NCI-H446 treated with DMSO at 0.1 percent for 48 hours (cell line): ENCODE results near the gene BARHL2.

ENCODE experiments used
- DNase-seq: peaks from one replicate; lab custom pipeline; 2025; lab: John Stamatoyannopoulos, UW

BARHL2 gene

GRCh38 chr1:90724926-90725656, 8.0 kb upstream of the BARHL2 start:
- DNase-seq: no peak

- DNase-seq: no peak
Observed at GRCh38 chr1:90724361-90724760, 7.3 kb upstream of the BARHL2 start.

- DNase-seq: no peak
Observed at GRCh38 chr1:90723590-90724108, 6.5 kb upstream of the BARHL2 start.

GRCh38 chr1:90722874-90723589, 5.9 kb upstream of the BARHL2 start:
- DNase-seq: no peak

- DNase-seq: peak; percentile 74
Observed at GRCh38 chr1:90721210-90722194, 4.4 kb upstream of the BARHL2 start.

GRCh38 chr1:90720145-90720636, 3.1 kb upstream of the BARHL2 start:
- DNase-seq: no peak

- no peak for DNase-seq
Observed at GRCh38 chr1:90719330-90720144, 2.4 kb upstream of the BARHL2 start.

- no peak for DNase-seq
Observed at GRCh38 chr1:90718411-90719329, 1.6 kb upstream of the BARHL2 start.

GRCh38 chr1:90717665-90718410, 736 bp upstream of the BARHL2 start:
- DNase-seq: peak; percentile 87

- DNase-seq: no peak
Observed at GRCh38 chr1:90717356-90717664, 208 bp upstream of the BARHL2 start.

- DNase-seq: no peak
Observed at GRCh38 chr1:90716243-90716551, 905 bp downstream of the BARHL2 start.

- DNase-seq: no peak
Observed at GRCh38 chr1:90715309-90715708, 1.8 kb downstream of the BARHL2 start.

GRCh38 chr1:90714521-90714951, 2.6 kb downstream of the BARHL2 start:
- no peak for DNase-seq

GRCh38 chr1:90713741-90714509, 3.2 kb downstream of the BARHL2 start:
- peak; percentile 58 for DNase-seq

GRCh38 chr1:90712915-90713730, 4.0 kb downstream of the BARHL2 start:
- DNase-seq: no peak

- no peak for DNase-seq
Observed at GRCh38 chr1:90712153-90712856, 4.8 kb downstream of the BARHL2 start.

- DNase-seq: no peak
Observed at GRCh38 chr1:90711696-90712095, 5.4 kb downstream of the BARHL2 start.
